Glomerular visceral epithelial cell (primary cell): ENCODE measurements around the gene SPDEF.

Experiments used
- DNase-seq: peaks from one replicate; pipeline ENCODE4 v3.0.0-alpha.2; 2016; ENCODE audit errors: extremely low spot score

Gene SPDEF

DNA sequence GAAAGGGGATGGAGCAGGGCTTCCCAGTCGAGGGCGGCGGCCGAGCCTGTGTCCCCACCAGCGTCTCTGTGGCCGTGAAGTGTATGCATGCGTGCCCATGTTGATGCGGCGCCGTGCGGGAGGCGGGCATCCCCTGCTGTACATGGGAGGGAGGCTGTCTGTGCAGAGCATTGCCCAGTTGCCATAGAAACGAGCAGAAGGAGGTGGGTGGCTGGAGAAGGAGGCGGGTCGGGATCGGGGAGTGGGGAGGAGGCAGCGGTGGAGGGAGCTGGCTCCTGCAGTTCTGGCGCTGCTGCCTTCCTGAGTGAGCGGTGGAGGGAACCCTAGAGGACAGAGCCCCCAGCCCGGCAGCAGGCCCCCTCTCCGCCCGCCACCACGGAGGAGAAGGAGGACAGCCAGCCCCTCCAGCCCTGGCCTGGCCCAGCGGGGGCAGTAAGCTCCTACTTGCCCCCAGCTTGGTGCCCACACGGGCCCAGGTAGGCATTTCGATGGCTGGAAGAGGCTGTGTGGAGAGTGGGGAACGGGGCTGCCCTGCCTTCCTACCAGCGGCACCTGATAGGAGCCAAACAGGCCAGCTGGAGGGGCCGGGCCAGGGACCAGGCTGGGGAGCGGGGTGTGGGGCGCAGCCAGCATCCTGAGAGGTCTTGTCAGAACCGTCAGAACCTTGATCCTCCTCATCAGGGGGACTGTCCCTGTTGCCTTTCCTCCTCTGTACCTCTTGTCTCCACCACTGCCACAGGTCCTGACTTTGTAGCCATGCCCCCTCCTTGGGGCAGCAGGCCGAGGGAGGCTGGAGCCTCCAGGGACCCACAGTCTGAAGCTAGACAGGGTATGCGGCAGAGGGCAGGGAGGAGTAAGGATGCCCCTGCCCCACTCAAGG, 41.3 kb downstream of the SPDEF start:
- DNase-seq: peak; percentile 20

DNA sequence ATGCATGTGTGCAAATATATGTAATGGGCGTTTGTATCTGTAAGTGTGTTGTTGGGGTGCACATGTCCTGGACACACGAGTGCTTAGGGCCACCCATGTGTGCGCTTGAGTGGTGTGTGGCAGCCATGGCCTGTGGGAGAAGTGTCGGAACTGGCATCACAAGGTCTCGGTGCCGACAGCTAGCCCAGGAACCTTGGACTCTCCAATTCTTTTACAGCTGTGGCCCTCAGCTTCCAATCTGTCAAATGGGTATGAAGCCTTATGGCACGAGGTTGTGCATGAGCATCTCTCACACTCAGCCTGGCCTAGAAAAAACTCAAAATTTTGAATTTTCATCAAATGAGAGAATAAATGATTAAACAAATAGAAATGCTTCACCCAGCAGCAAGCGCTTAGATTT, 42.0 kb downstream of the SPDEF start:
- no peak for DNase-seq

DNA sequence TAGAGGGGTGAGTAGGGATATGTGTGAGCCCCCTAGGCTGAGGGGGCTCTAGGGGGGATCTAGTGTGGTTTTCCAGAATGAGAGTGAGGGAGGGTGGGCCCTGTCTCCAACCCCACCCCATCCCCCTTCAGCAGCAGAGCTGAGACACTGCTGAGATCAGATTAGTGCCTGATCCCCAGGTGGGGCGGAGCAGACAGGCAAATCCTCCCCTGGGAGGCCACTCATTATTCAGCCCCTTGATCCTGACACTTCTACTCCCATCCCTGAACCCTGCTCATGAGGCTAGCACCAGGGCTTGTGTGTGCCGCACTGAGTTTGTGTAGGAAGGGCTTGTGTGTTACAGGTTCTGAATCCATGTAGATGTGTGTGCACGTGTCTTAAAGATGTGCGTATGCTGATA, 42.5 kb downstream of the SPDEF start:
- DNase-seq: no peak

- no peak for DNase-seq
Observed at GRCh38 chr6:34512738-34513115, 43.4 kb downstream of the SPDEF start.

DNA sequence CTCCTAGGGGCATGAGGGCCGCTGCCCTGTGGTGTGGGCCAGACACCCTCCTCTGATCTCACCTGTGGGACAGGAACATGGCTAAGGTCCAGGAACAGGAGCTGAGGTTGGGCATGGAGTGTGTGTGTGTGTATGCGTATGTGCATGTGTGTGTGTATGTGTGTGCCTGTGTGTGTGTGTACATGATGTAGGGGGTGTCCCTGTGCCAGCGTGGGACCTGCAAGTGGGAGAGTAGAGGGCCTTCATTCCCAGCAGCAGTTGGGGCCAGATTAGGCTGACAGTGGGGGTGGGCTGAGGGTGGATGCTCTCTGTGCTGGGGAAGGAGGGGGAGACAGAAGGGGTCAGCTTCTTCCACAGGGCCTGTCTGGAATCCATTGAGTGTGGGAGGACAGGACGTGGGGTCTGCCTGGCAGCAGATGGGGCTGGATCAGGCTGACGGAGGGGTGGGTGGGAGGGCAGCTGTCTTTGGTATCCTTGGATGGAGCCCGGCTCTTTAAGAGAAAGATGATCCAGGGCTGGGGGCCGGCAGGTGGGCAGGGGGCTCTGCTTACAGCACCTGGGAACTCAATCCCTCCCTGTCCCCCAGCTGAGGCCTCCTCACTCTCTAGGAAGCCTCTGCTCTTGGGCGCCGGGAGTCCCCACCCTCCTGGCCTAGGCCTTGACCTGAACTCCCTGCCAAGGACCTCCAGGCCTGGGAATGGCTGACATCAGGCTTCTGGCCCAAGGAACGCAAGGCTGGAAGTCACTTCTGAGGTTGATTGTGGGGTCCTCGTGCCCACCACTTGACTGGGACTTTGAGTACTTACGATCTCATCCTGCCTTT, 44.0 kb downstream of the SPDEF start:
- DNase-seq: no peak

GRCh38 chr6:34511214-34511914, 44.8 kb downstream of the SPDEF start:
- no peak for DNase-seq

DNA sequence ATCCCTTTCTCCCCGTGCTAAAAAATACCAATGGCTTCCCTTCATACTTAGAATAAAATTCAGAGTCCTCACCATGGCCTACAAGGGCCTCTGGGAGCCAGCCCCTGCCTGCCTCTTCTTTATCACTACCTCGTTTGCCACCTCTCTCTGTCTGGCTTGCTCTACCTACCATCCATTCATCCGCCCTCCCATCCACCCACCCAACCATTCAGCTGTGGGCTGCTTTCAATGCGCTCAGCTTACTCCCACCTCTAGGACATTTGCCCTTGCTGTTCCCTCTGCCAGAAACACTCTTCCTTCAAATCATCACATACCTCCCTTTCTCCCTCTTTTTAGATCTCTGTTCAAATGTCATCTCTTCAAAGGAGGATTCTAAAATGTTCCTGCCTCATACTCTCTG, 45.8 kb downstream of the SPDEF start:
- no peak for DNase-seq

GRCh38 chr6:34509782-34510181, 46.3 kb downstream of the SPDEF start:
- DNase-seq: no peak

DNA sequence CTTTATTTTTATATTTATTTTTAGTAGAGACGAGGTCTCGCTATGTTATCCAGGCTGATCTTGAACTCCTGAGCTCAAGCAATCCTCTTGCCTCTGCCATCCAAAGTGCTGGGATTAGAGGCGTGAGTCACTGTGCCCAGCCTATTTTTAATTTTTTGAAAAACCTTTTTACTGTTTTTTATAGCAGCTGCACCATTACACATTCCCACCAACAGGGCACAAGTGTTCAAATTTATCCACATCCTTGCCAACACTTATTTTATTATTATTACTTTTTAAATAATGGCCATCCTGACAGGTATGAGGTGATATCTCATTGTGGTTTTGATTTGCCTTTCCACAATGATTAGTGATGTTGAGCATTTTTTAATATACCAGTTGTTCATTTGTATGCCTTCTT, 47.7 kb downstream of the SPDEF start:
- DNase-seq: no peak

- DNase-seq: no peak
Observed at GRCh38 chr6:34506718-34507117, 49.4 kb downstream of the SPDEF start.

- DNase-seq: no peak
Observed at GRCh38 chr6:34497411-34497810, 58.7 kb downstream of the SPDEF start.

GRCh38 chr6:34496103-34496685, 59.9 kb downstream of the SPDEF start:
- DNase-seq: no peak

DNA sequence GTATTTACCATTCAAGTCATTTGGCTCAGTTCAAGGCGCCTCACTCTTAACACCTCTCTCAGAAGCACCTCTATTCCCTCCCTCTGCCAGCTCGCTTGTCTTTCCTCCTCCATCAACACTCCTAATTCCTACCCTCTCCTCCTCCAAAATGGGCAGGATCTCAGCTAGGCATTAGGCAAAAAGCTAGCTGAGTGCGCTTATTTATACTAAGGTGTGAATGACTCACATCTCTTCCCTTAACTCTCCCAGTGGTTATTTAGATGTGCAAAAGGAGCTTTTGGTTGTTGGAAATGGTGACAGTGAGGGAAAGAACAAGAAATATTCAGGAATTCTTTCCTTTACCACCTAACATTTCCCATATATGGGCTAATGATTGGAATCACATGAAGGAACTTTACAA, 61.2 kb downstream of the SPDEF start:
- no peak for DNase-seq

- no peak for DNase-seq
Observed at GRCh38 chr6:34493344-34493743, 62.8 kb downstream of the SPDEF start.

DNA sequence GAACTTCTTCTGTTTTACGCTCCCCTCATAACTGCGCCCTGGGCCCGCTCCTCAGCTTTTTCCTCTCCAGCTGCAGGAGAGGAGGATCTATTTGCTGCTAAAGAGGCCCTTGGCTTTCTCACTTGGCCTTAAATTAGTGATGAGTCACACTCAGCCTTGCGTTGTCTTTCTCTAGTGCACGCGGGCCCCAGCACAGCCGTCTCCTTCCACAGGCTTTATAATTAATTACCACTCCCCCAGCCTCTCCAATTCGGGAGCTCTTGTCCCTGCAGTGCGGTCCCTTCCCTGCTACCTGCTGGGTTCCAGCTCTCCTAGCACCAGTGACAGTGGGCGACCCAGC, 65.1 kb downstream of the SPDEF start:
- no peak for DNase-seq

- DNase-seq: no peak
Observed at GRCh38 chr6:34490390-34491090, 65.6 kb downstream of the SPDEF start.

- no peak for DNase-seq
Observed at GRCh38 chr6:34489207-34489805, 66.8 kb downstream of the SPDEF start.
